ENCODE data around the gene GNAL. TPM values are rescaled to one million over a fixed set of nuclear protein-coding genes. Genes with fewer than 3 reads are reported as not detected.

Gene GNAL
- total RNA-seq, 1 experiment from 2014 or later = 24.0 TPM

GRCh38 chr18:11840493-11840892 lies 151.4 kb downstream of the GNAL start:
- Mint-ChIP-seq H3K4me3 (no peak overlapping the region), H3K9me3 (no peaks in the 10 kb centered on the region), H3K4me1 (peaks cover 8 to 12% of the 10 kb centered on the region in 2 experiments), H3K36me3 (ENCODE audit: insufficient read depth in 1 of 3, low read depth in 3 of 3) (no peaks in the 10 kb centered on the region), H3K27me3 (ENCODE audit: low read depth) (no peaks in the 10 kb centered on the region), H3K27ac (peak overlapping the region; percentile 45 to 71 (median 62); a peak in 5 of 7 replicates)
- Histone ChIP-seq H3K9ac (ENCODE audit: extremely low read depth, insufficient read length, low read length) (no peak overlapping the region), H3K79me1 (ENCODE audit: insufficient read depth, low read depth, low read length, poor library complexity, severe bottlenecking) (no peaks in the 10 kb centered on the region), H3K14ac (ENCODE audit: insufficient read depth, low read length) (no peak overlapping the region), H3K18ac (ENCODE audit: insufficient read length, low read depth, low read length) (no peak overlapping the region), H4K5ac (ENCODE audit: insufficient read length, low read depth, low read length) (no peak overlapping the region), H3K56ac (ENCODE audit: insufficient read length, low read depth, low read length) (no peak overlapping the region), H3T11ph (ENCODE audit: low read length) (no peak overlapping the region), H2BK120ac (ENCODE audit: low read depth, low read length, poor library complexity, severe bottlenecking) (no peak overlapping the region), H3K4ac (ENCODE audit: low read depth, low read length) (no peak overlapping the region), H3K27me3 (ENCODE audit: insufficient read depth, low read length) (no peaks in the 10 kb centered on the region), H3K27ac (ENCODE audit: insufficient read length, low read depth, low read length) (no peak overlapping the region), H4K8ac (replicated peaks; ENCODE audit: insufficient read length, low read depth, low read length) (no peak overlapping the region), H2BK20ac (ENCODE audit: low read depth, low read length, poor library complexity, severe bottlenecking) (no peak overlapping the region), H3K4me2 (ENCODE audit: insufficient read depth, insufficient read length, low read length) (no peak overlapping the region), H3K79me2 (ENCODE audit: insufficient read depth, low read length) (no peaks in the 10 kb centered on the region), H3K23me2 (ENCODE audit: insufficient read length, low read depth, low read length, poor library complexity, severe bottlenecking) (no peaks in the 10 kb centered on the region), H2BK15ac (ENCODE audit: low read depth, low read length) (no peak overlapping the region), H4K20me1 (ENCODE audit: control insufficient read depth, insufficient read depth, insufficient read length) (no peaks in the 10 kb centered on the region), H2AFZ (ENCODE audit: low read length) (no peak overlapping the region), H2AK5ac (ENCODE audit: insufficient read length, low read length) (no peak overlapping the region), H2BK12ac (ENCODE audit: insufficient read length, low read depth, low read length) (no peak overlapping the region), H3K23ac (ENCODE audit: insufficient read length, low read depth, low read length) (no peak overlapping the region), H3K9me3 (ENCODE audit: control insufficient read depth, low read depth, low read length) (no peaks in the 10 kb centered on the region), H3K4me1 (ENCODE audit: insufficient read depth, low read length) (no peaks in the 10 kb centered on the region; the same call in 1 of the 2 replicates), H4K91ac (ENCODE audit: insufficient read length, low read depth, low read length) (no peak overlapping the region), H2BK5ac (ENCODE audit: insufficient read length, low read length) (no peak overlapping the region)
- no peak for DNase-seq
- TF ChIP-seq, protein P1, sequence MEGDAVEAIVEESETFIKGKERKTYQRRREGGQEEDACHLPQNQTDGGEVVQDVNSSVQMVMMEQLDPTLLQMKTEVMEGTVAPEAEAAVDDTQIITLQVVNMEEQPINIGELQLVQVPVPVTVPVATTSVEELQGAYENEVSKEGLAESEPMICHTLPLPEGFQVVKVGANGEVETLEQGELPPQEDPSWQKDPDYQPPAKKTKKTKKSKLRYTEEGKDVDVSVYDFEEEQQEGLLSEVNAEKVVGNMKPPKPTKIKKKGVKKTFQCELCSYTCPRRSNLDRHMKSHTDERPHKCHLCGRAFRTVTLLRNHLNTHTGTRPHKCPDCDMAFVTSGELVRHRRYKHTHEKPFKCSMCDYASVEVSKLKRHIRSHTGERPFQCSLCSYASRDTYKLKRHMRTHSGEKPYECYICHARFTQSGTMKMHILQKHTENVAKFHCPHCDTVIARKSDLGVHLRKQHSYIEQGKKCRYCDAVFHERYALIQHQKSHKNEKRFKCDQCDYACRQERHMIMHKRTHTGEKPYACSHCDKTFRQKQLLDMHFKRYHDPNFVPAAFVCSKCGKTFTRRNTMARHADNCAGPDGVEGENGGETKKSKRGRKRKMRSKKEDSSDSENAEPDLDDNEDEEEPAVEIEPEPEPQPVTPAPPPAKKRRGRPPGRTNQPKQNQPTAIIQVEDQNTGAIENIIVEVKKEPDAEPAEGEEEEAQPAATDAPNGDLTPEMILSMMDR (conservative IDR thresholded peaks at IDR 0.05) = no peak; the same call in 2 of the 3 replicates
- WGBS (ENCODE audit: extremely low coverage, insufficient read length, low lambda C conversion rate) = no CpG with 5 or more reads among the region's 6 CpGs
